WTC11 (cell line): Measurements from ENCODE around the gene UBR2. TPM values are rescaled to one million over a fixed set of nuclear protein-coding genes. Genes with fewer than 3 reads are reported as not detected.

Experiments
- ATAC-seq: fragments of 200-7000 bp; cut with Tn5 transposase; 2 replicates; pipeline ENCODE4 v1.10.0; 2021; ENCODE audit warnings: mild to moderate bottlenecking, moderate library complexity
- CTCF ChIA-PET: fragments of 300-600 bp; sonication (Branson Sonifier 250); formaldehyde crosslinking; loops from one replicate; lab custom pipeline; 2021; ENCODE audit warnings: antibody characterized with exemption; lab: Charles Lee
- POLR2A ChIA-PET: fragments of 350-600 bp; sonication (Branson Sonifier 250); formaldehyde crosslinking; loops from one replicate; lab custom pipeline; 2021; ENCODE audit warnings: antibody characterized with exemption; lab: Charles Lee
- DNase-seq: peaks from one replicate; pipeline ENCODE4 v3.0.0; 2021; ENCODE audit warnings: low spot score
- H3K27ac Mint-ChIP-seq: 2 replicates; pipeline ENCODE4 v1.8.0; 2021; ENCODE audit warnings: mixed read lengths
- H3K27me3 Mint-ChIP-seq: 2 replicates; pipeline ENCODE4 v1.8.0; 2021; ENCODE audit warnings: low read depth, mild to moderate bottlenecking, moderate library complexity, mixed read lengths
- H3K36me3 Mint-ChIP-seq: 2 replicates; pipeline ENCODE4 v1.8.0; 2021; ENCODE audit warnings: mixed read lengths
- H3K4me1 Mint-ChIP-seq: 2 replicates; pipeline ENCODE4 v1.8.0; 2022; ENCODE audit warnings: mixed read lengths
- H3K4me3 Mint-ChIP-seq: 2 replicates; pipeline ENCODE4 v1.8.0; 2021; ENCODE audit warnings: mild to moderate bottlenecking, moderate library complexity, mixed read lengths
- H3K9me3 Mint-ChIP-seq: 2 replicates; pipeline ENCODE4 v1.8.0; 2021; ENCODE audit warnings: mixed read lengths
- CBFB ChIP-seq: sonication (generic); formaldehyde crosslinking; IDR thresholded peaks from 2 replicates; pipeline ENCODE4 v1.8.1; 2022; ENCODE audit warnings: mild to moderate bottlenecking, low read depth, missing genetic modification reagents
- CTCF ChIP-seq: fragments of 200-600 bp; IDR thresholded peaks from 2 replicates; pipeline ENCODE4 v1.8.0; 2022; ENCODE audit warnings: antibody characterized with exemption
- ETV6 ChIP-seq: sonication (generic); formaldehyde crosslinking; IDR thresholded peaks from 2 replicates; pipeline ENCODE4 v1.8.1; 2022; ENCODE audit warnings: mild to moderate bottlenecking, missing genetic modification reagents
- JUN ChIP-seq: sonication (generic); formaldehyde crosslinking; IDR thresholded peaks from 2 replicates; pipeline ENCODE4 v1.8.0; 2023; ENCODE audit warnings: mild to moderate bottlenecking, missing genetic modification reagents
- MYBL2 ChIP-seq: sonication (generic); formaldehyde crosslinking; IDR thresholded peaks from 2 replicates; pipeline ENCODE4 v1.8.1; 2023; ENCODE audit warnings: mild to moderate bottlenecking, moderate library complexity, missing genetic modification reagents
- NR2C2 ChIP-seq: sonication (generic); formaldehyde crosslinking; IDR thresholded peaks from 2 replicates; pipeline ENCODE4 v1.8.0; 2022; ENCODE audit warnings: mild to moderate bottlenecking, missing genetic modification reagents
- NR3C1 ChIP-seq: sonication (generic); formaldehyde crosslinking; conservative IDR thresholded peaks from 2 replicates; pipeline ENCODE4 v1.8.1; 2023; ENCODE audit warnings: low read depth, mild to moderate bottlenecking, missing genetic modification reagents
- PRRX2 ChIP-seq: fragments of 250-450 bp; sonication (Bioruptor Pico); IDR thresholded peaks from 2 replicates; pipeline ENCODE4 v1.8.0; 2021; ENCODE audit warnings: mild to moderate bottlenecking
- RORB ChIP-seq: fragments of 250-450 bp; sonication (Bioruptor Pico); IDR thresholded peaks from 2 replicates; pipeline ENCODE4 v1.9.0; 2021; ENCODE audit warnings: mild to moderate bottlenecking
- SOX15 ChIP-seq: fragments of 250-450 bp; sonication (Bioruptor Pico); IDR thresholded peaks from 2 replicates; pipeline ENCODE4 v1.9.0; 2021; ENCODE audit warnings: mild to moderate bottlenecking
- STAT6 ChIP-seq: sonication (generic); formaldehyde crosslinking; conservative IDR thresholded peaks from 2 replicates; pipeline ENCODE4 v1.8.1; 2023; ENCODE audit warnings: mild to moderate bottlenecking, low read depth, missing genetic modification reagents, moderate library complexity
- ZBTB21 ChIP-seq: sonication (generic); formaldehyde crosslinking; IDR thresholded peaks from 2 replicates; pipeline ENCODE4 v1.8.1; 2023; ENCODE audit warnings: mild to moderate bottlenecking, missing genetic modification reagents, borderline replicate concordance
- ZMAT4 ChIP-seq: fragments of 250-450 bp; sonication (Bioruptor Pico); IDR thresholded peaks from 2 replicates; pipeline ENCODE4 v1.9.0; 2021; ENCODE audit warnings: mild to moderate bottlenecking
- ZNF121 ChIP-seq: sonication (generic); formaldehyde crosslinking; IDR thresholded peaks from 2 replicates; pipeline ENCODE4 v1.8.0; 2023; ENCODE audit warnings: missing genetic modification reagents
- ZNF232 ChIP-seq: sonication (generic); formaldehyde crosslinking; IDR thresholded peaks from 2 replicates; pipeline ENCODE4 v1.8.0; 2022; ENCODE audit warnings: mild to moderate bottlenecking, missing genetic modification reagents
- ZNF396 ChIP-seq: fragments of 250-450 bp; sonication (Bioruptor Pico); IDR thresholded peaks from 2 replicates; pipeline ENCODE4 v1.8.0; 2021; ENCODE audit warnings: mild to moderate bottlenecking, moderate library complexity, borderline replicate concordance
- total RNA-seq: library from RNA; stranded (reverse); gene quantifications from 3 replicates; pipeline ENCODE4 v1.2.3, GENCODE V29; 2021
- TF ChIP-seq, protein P1 (sequence below): sonication (generic); formaldehyde crosslinking; IDR thresholded peaks from 2 replicates; pipeline ENCODE4 v1.8.1; 2023; ENCODE audit warnings: mild to moderate bottlenecking, missing genetic modification reagents, moderate library complexity
- TF ChIP-seq, protein P2 (sequence below): sonication (generic); formaldehyde crosslinking; IDR thresholded peaks from 2 replicates; pipeline ENCODE4 v1.8.1; 2023; ENCODE audit warnings: mild to moderate bottlenecking, moderate library complexity, missing genetic modification reagents
- TF ChIP-seq, protein P3 (sequence below): fragments of 250-450 bp; sonication (Bioruptor Pico); IDR thresholded peaks from 2 replicates; pipeline ENCODE4 v2.1.2; 2022; ENCODE audit warnings: mild to moderate bottlenecking, moderate library complexity

UBR2 gene
- total RNA-seq, 1 experiment from 2014 or later = 18.8 TPM

DNA sequence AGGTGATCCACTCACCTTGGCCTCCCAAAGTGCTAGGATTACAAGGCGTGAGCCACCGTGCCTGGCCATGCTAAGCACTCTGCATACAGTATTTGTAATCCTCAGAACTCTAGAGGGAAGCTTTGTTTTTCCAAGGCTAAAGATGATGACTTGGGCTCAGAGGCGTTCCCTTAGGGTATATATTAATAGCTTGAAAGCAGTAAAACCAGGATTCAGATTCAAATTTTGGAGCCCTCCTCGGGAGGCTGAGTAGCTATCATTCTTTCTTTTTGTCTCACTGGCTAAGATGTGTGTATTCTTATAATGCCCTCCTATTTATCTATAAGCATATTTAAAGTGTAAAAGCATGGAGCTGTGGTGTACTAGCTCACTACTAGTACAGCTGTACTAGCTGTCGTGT lies 90.0 kb downstream of the UBR2 start:
- no peak overlapping the region for H3K4me3 Mint-ChIP-seq
- ChIA-PET CTCF (interaction anchor here (0.7 kb wide), 1 partner anchor 73 kb away, joined by 3 read pairs; no protein-coding TSS in a partner anchor), POLR2A (no interaction called here)
- peaks cover 44% of the 10 kb centered on the region for H3K36me3 Mint-ChIP-seq
- ATAC-seq = no peak
- no peaks in the 10 kb centered on the region for H3K4me1 Mint-ChIP-seq
- no peak for DNase-seq
- no peaks in the 10 kb centered on the region for H3K9me3 Mint-ChIP-seq
- no peaks in the 10 kb centered on the region for H3K27me3 Mint-ChIP-seq
- no peak for TF ChIP-seq CBFB (CRISPR knock-in tag)
- no peak for TF ChIP-seq ZMAT4 (CRISPR knock-in tag)
- no peak for TF ChIP-seq ZNF121 (CRISPR knock-in tag)
- no peak for TF ChIP-seq ETV6
- TF ChIP-seq, protein P1, sequence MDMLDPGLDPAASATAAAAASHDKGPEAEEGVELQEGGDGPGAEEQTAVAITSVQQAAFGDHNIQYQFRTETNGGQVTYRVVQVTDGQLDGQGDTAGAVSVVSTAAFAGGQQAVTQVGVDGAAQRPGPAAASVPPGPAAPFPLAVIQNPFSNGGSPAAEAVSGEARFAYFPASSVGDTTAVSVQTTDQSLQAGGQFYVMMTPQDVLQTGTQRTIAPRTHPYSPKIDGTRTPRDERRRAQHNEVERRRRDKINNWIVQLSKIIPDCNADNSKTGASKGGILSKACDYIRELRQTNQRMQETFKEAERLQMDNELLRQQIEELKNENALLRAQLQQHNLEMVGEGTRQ (CRISPR knock-in tag) = no peak
- no peak for TF ChIP-seq RORB
- TF ChIP-seq NR2C2 (CRISPR knock-in tag) = no peak
- no peak for TF ChIP-seq ZNF232 (CRISPR knock-in tag)
- no peak for TF ChIP-seq NR3C1 (CRISPR knock-in tag)
- TF ChIP-seq JUN = no peak
- no peak overlapping the region for H3K27ac Mint-ChIP-seq

DNA sequence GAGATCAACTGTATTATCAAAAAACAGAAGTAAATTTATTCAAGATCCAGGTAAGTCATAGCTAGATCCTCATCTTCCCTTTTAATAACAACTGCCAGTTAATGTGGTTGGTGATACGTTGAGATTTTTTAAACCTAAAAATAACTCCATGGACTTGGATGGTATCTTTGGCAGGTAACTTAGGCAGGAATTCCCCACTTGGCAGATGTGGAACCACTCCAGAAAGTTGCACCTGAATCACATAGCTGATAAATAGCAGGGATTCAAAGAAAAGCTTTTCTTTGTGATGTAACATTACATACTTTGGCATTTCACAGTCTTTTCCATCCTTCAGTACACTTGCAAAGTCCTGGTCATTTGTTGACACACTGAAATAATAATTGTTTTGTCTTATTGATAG lies 96.0 kb downstream of the UBR2 start:
- Mint-ChIP-seq H3K4me3 (no peak overlapping the region), H3K9me3 (no peaks in the 10 kb centered on the region), H3K4me1 (no peaks in the 10 kb centered on the region), H3K27ac (no peak overlapping the region), H3K36me3 (peaks cover 37% of the 10 kb centered on the region)
- CTCF ChIA-PET = no interaction called here
- POLR2A ChIA-PET = no interaction called here
- DNase-seq = no peak
- TF ChIP-seq ZMAT4 (CRISPR knock-in tag) = no peak
- TF ChIP-seq SOX15 (CRISPR knock-in tag) = no peak
- no peak for TF ChIP-seq PRRX2 (CRISPR knock-in tag)
- TF ChIP-seq, protein P2, sequence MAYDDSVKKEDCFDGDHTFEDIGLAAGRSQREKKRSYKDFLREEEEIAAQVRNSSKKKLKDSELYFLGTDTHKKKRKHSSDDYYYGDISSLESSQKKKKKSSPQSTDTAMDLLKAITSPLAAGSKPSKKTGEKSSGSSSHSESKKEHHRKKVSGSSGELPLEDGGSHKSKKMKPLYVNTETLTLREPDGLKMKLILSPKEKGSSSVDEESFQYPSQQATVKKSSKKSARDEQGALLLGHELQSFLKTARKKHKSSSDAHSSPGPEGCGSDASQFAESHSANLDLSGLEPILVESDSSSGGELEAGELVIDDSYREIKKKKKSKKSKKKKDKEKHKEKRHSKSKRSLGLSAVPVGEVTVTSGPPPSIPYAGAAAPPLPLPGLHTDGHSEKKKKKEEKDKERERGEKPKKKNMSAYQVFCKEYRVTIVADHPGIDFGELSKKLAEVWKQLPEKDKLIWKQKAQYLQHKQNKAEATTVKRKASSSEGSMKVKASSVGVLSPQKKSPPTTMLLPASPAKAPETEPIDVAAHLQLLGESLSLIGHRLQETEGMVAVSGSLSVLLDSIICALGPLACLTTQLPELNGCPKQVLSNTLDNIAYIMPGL (CRISPR knock-in tag) = no peak
- no peak for TF ChIP-seq CTCF
- no peak for TF ChIP-seq ZNF396
- TF ChIP-seq, protein P3, sequence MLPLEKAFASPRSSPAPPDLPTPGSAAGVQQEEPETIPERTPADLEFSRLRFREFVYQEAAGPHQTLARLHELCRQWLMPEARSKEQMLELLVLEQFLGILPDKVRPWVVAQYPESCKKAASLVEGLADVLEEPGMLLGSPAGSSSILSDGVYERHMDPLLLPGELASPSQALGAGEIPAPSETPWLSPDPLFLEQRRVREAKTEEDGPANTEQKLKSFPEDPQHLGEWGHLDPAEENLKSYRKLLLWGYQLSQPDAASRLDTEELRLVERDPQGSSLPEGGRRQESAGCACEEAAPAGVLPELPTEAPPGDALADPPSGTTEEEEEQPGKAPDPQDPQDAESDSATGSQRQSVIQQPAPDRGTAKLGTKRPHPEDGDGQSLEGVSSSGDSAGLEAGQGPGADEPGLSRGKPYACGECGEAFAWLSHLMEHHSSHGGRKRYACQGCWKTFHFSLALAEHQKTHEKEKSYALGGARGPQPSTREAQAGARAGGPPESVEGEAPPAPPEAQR = no peak
- no peak for TF ChIP-seq ZBTB21 (CRISPR knock-in tag)
- TF ChIP-seq STAT6 (CRISPR knock-in tag) = no peak
- no peak for TF ChIP-seq MYBL2
- TF ChIP-seq, all 79 proteins: peak for 0
- no peaks in the 10 kb centered on the region for H3K27me3 Mint-ChIP-seq
- no peak for ATAC-seq
